GM12891 (cell line): Measurements from ENCODE around the gene MRPL19.

ENCODE experiments used
- POLR2A ChIP-seq: IDR thresholded peaks from 2 replicates; pipeline ENCODE4 v1.6.1; 2011; ENCODE audit warnings: low read depth, low read length, control low read depth
- POLR2AphosphoS5 ChIP-seq: IDR thresholded peaks from 2 replicates; pipeline ENCODE4 v1.6.1; 2011; ENCODE audit warnings: low read depth, low read length, control low read depth
- TAF1 ChIP-seq: IDR thresholded peaks from 2 replicates; pipeline ENCODE4 v1.6.1; 2011; ENCODE audit warnings: low read depth, low read length, control low read depth

- no peak for TF ChIP-seq TAF1
- no peak for TF ChIP-seq POLR2A
- no peak for TF ChIP-seq POLR2AphosphoS5
Measured at GRCh38 chr2:75736276-75736675, 89.7 kb downstream of the MRPL19 start.
